B cell (primary cell): Measurements from ENCODE around the gene CHAT. TPM values are rescaled to one million over a fixed set of nuclear protein-coding genes. Genes with fewer than 3 reads are reported as not detected.

Experiments
- ATAC-seq: fragments of 200-7000 bp; cut with Tn5 transposase; one replicate; pipeline ENCODE4 v1.10.0; 2021; ENCODE audit warnings: low read depth, mild to moderate bottlenecking, moderate number of reproducible peaks, moderate library complexity
- CTCF ChIA-PET: fragments of 350-600 bp; sonication (Branson Sonifier 250); formaldehyde crosslinking; loops from one replicate; lab custom pipeline; 2021; ENCODE audit warnings: antibody characterized with exemption, inconsistent platforms; lab: Charles Lee
- POLR2A ChIA-PET: fragments of 350-600 bp; sonication (Branson Sonifier 250); formaldehyde crosslinking; loops from one replicate; lab custom pipeline; 2021; ENCODE audit warnings: antibody characterized with exemption; lab: Charles Lee
- DNase-seq: peaks from one replicate; pipeline ENCODE4 v3.0.0; 2013
- H2AFZ ChIP-seq: 2 replicates; pipeline ENCODE4 v1.6.1; 2012; ENCODE audit warnings: mild to moderate bottlenecking, low read depth, low read length; ENCODE audit not compliant: insufficient read depth, poor library complexity, severe bottlenecking
- H3K27ac ChIP-seq, 2 donors: 1 replicate in 1 of 2; 2 replicates in 1 of 2; pipeline ENCODE4 v1.5.1; 2012 to 2013; ENCODE audit warnings: low read length in 2 of 2, mild to moderate bottlenecking in 2 of 2, moderate library complexity in 1 of 2
- H3K27me3 ChIP-seq, 4 experiments: fragments of 200-600 bp in 1 of 4; sonication (generic) in 1 of 4; replicated peaks in 1 of 4; 1 replicate in 2 of 4; 2 replicates in 2 of 4; pipeline versions ENCODE4 v1.6.1 to v1.7.0; 2013 to 2016; ENCODE audit warnings: low read length in 3 of 4, mild to moderate bottlenecking in 2 of 4, mixed read lengths in 1 of 4, moderate library complexity in 1 of 4; ENCODE audit not compliant: insufficient read depth in 4 of 4, control insufficient read depth in 3 of 4; ENCODE audit errors: control extremely low read depth in 1 of 4
- H3K36me3 ChIP-seq, 2 experiments: replicated peaks in 1 of 2; 1 replicate in 1 of 2; 2 replicates in 1 of 2; pipeline versions ENCODE4 v1.6.1 to v1.7.1; 2013; ENCODE audit warnings: low read length in 1 of 2; ENCODE audit not compliant: insufficient read depth in 2 of 2, control insufficient read depth in 1 of 2; ENCODE audit errors: control extremely low read depth in 1 of 2, extremely low read depth in 1 of 2
- H3K4me1 ChIP-seq, 2 donors: fragments of 200-600 bp in 1 of 2; sonication (generic) in 1 of 2; 1 replicate in 1 of 2; 2 replicates in 1 of 2; pipeline versions ENCODE4 v1.5.1 to v1.6.1; 2013 to 2017; ENCODE audit warnings: low read length in 2 of 2; ENCODE audit not compliant: control insufficient read depth in 2 of 2, insufficient read depth in 2 of 2
- H3K4me2 ChIP-seq: replicated peaks from 2 replicates; pipeline ENCODE3; 2012; ENCODE audit warnings: mild to moderate bottlenecking, low read depth, low read length; ENCODE audit not compliant: poor library complexity, severe bottlenecking
- H3K4me3 ChIP-seq, 5 experiments: fragments of 200-600 bp in 1 of 5; sonication (generic) in 1 of 5; 1 replicate in 3 of 5; 2 replicates in 2 of 5; pipeline versions ENCODE4 v1.5.1 to v1.7.0; 2011 to 2016; ENCODE audit warnings: low read length in 4 of 5, mild to moderate bottlenecking in 4 of 5, low read depth in 2 of 5, control low read depth in 1 of 5, moderate library complexity in 1 of 5; ENCODE audit not compliant: insufficient read depth in 1 of 5; ENCODE audit errors: control extremely low read depth in 1 of 5, extremely low read depth in 1 of 5
- H3K79me2 ChIP-seq: fragments of 200-600 bp; sonication (generic); one replicate; pipeline ENCODE4 v1.6.0; 2016; ENCODE audit warnings: low read length; ENCODE audit not compliant: control insufficient read depth, insufficient read depth
- H3K9ac ChIP-seq: fragments of 200-600 bp; sonication (generic); 2 replicates; pipeline ENCODE4 v1.6.1; 2017; ENCODE audit warnings: mild to moderate bottlenecking, low read length, moderate library complexity
- H3K9me3 ChIP-seq, 3 donors: one replicate each; pipeline versions ENCODE4 v1.6.1 to v1.7.1; 2013; ENCODE audit warnings: low read length in 2 of 3; ENCODE audit not compliant: control insufficient read depth in 2 of 3, insufficient read depth in 1 of 3; ENCODE audit errors: control extremely low read depth in 1 of 3
- H4K20me1 ChIP-seq: 2 replicates; pipeline ENCODE4 v1.6.0; 2012; ENCODE audit warnings: mild to moderate bottlenecking, low read length; ENCODE audit not compliant: insufficient read depth, control insufficient read depth, poor library complexity, severe bottlenecking
- H3K27ac Mint-ChIP-seq: one replicate; pipeline ENCODE4 v1.8.0; 2021; ENCODE audit warnings: mixed read lengths
- H3K27me3 Mint-ChIP-seq: one replicate; pipeline ENCODE4 v1.8.0; 2021; ENCODE audit warnings: mixed read lengths
- H3K4me1 Mint-ChIP-seq: one replicate; pipeline ENCODE4 v1.8.0; 2021; ENCODE audit warnings: mixed read lengths
- H3K4me3 Mint-ChIP-seq: one replicate; pipeline ENCODE4 v1.8.0; 2021; ENCODE audit warnings: mixed read lengths
- H3K9me3 Mint-ChIP-seq: one replicate; pipeline ENCODE4 v1.8.0; 2022; ENCODE audit warnings: mixed read lengths; ENCODE audit not compliant: insufficient read depth
- EZH2 ChIP-seq: IDR thresholded peaks from 2 replicates; pipeline ENCODE4 v1.6.1; 2012; ENCODE audit warnings: borderline replicate concordance, low read depth, mild to moderate bottlenecking, moderate library complexity, low read length; ENCODE audit not compliant: insufficient read depth, poor library complexity, severe bottlenecking
- WGBS: methylation state at CpG from one replicate; pipeline ENCODE4 v1.1.5; 2013; ENCODE audit warnings: missing lambda C conversion rate; ENCODE audit not compliant: insufficient coverage; 5-methylcytosine and 5-hydroxymethylcytosine counted together
- intact Hi-C: fragments of 100-400 bp; cut with micrococcal nuclease; formaldehyde crosslinking; loops from one replicate; pipeline ENCODE4 v1.10.0; 2022
- polyA plus RNA-seq: library from polyadenylated mRNA; depleted of rRNA; stranded (reverse); fragments of >200 nt; gene quantifications from 2 replicates; pipeline ENCODE4 v1.2.3, GENCODE V29; 2012
- total RNA-seq, 2 donors: library from RNA; stranded (reverse); fragments of 120-200 nt in 1 of 2; gene quantifications; 1 replicate in 1 of 2; 2 replicates in 1 of 2; pipeline versions ENCODE4 v1.2.3 to v1.2.4, GENCODE V29; 2013 to 2022
- TF ChIP-seq, protein P1 (sequence below): fragments of 200-600 bp; IDR thresholded peaks from one replicate; pipeline ENCODE4 v1.8.0; 2022; ENCODE audit warnings: antibody characterized with exemption, mild to moderate bottlenecking

The CHAT gene
- total and polyA plus RNA-seq, 2 donors (not counting 1 experiment from before 2014, with no cell fraction given), result not detected

DNA sequence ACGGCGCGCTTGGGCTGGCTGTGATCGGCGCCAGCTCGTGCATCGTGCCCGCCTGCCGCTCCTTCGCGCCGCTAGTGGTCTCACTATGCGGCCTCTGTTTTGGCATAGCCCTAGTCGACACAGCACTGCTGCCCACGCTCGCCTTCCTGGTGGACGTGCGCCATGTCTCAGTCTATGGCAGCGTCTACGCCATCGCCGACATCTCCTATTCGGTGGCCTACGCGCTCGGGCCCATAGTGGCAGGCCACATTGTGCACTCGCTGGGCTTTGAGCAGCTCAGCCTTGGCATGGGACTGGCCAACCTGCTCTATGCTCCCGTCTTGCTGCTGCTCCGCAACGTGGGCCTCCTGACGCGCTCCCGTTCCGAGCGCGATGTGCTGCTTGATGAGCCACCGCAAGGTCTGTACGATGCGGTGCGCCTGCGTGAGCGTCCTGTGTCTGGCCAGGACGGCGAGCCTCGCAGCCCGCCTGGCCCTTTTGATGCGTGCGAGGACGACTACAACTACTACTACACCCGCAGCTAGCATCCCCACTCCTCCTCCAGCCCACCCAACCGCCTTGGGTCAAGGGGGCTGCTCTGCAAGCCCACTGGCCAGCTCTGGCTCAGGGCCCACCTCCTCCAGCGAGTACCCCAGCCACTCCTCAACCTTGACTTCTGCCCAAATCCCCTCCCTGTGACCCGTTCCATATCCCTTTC, 1.9 kb upstream of the CHAT start:
- Mint-ChIP-seq H3K4me1 (peaks cover 21% of the 10 kb centered on the region), H3K9me3 (no peaks in the 10 kb centered on the region), H3K4me3 (no peak overlapping the region), H3K27me3 (peaks cover 67% of the 10 kb centered on the region), H3K27ac (no peak overlapping the region)
- no peak overlapping the region for H2AFZ ChIP-seq
- ATAC-seq (no peak), DNase-seq (no peak)
- WGBS, result 22% methylated on average over 53 of the region's 53 CpGs
- intact Hi-C loops, result no loop called here
- ChIA-PET CTCF (no interaction called here), POLR2A (no interaction called here)
- H3K9me3 ChIP-seq, result peaks cover 0 to 50% (median 0%) of the 10 kb centered on the region in 3 donors
- H3K79me2 ChIP-seq, result no peaks in the 10 kb centered on the region
- peaks cover 0 to 15% of the 10 kb centered on the region in 2 donors for H3K4me1 ChIP-seq
- no peak overlapping the region for H3K4me3 ChIP-seq
- no peak overlapping the region for H3K27ac ChIP-seq
- peaks cover 0 to 82% (median 36%) of the 10 kb centered on the region in 4 experiments for H3K27me3 ChIP-seq
- no peak overlapping the region for H3K9ac ChIP-seq
- H4K20me1 ChIP-seq, result no peaks in the 10 kb centered on the region
- TF ChIP-seq, protein P1, sequence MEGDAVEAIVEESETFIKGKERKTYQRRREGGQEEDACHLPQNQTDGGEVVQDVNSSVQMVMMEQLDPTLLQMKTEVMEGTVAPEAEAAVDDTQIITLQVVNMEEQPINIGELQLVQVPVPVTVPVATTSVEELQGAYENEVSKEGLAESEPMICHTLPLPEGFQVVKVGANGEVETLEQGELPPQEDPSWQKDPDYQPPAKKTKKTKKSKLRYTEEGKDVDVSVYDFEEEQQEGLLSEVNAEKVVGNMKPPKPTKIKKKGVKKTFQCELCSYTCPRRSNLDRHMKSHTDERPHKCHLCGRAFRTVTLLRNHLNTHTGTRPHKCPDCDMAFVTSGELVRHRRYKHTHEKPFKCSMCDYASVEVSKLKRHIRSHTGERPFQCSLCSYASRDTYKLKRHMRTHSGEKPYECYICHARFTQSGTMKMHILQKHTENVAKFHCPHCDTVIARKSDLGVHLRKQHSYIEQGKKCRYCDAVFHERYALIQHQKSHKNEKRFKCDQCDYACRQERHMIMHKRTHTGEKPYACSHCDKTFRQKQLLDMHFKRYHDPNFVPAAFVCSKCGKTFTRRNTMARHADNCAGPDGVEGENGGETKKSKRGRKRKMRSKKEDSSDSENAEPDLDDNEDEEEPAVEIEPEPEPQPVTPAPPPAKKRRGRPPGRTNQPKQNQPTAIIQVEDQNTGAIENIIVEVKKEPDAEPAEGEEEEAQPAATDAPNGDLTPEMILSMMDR, result no peak
- TF ChIP-seq EZH2, result no peak
- H3K4me2 ChIP-seq, result no peak overlapping the region
- no peaks in the 10 kb centered on the region for H3K36me3 ChIP-seq

DNA sequence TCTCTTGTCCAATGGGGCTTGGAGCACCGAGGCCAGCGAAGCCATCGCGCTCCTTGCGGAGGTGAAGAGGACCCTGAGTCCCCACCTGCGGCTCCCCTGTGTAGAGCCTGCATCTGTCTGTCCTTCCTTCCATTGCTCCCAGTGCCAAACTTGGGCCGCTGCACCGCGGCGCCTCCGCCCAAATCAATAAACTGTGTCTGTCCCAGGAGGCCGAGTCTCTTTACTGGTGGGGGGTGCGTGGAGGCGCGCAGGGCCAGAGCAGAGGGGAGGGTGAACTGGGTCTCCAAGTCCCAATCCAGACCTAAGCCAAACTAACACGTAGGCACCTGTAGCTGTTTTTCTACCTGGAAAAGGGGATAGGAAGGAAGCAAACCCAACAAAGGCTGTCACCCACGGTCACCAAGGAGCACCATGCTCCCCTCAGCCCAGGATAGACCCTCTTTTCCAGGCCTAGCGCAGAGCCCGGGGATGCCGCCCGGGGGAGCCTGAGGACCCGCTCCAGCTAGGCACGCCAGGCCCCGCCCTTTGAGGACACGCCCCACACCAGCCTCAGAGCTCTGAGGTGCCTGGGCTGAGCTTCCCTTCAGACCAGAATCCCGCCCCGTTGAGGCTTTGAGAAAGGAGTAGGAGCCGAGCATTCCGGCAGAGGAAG, 1.2 kb upstream of the CHAT start:
- H4K20me1 ChIP-seq, result no peaks in the 10 kb centered on the region
- peaks cover 21% of the 10 kb centered on the region for H3K4me1 Mint-ChIP-seq
- TF ChIP-seq, protein P1, result no peak
- CTCF ChIA-PET, result no interaction called here
- ATAC-seq (no peak), DNase-seq (no peak)
- H3K36me3 ChIP-seq, result no peaks in the 10 kb centered on the region
- H3K4me3 ChIP-seq, result no peak overlapping the region
- no peaks in the 10 kb centered on the region for H3K9me3 Mint-ChIP-seq
- POLR2A ChIA-PET, result no interaction called here
- no peak overlapping the region for H2AFZ ChIP-seq
- intact Hi-C loops, result no loop called here
- H3K9me3 ChIP-seq, result peaks cover 0 to 44% (median 0%) of the 10 kb centered on the region in 3 donors
- peaks cover 0 to 15% of the 10 kb centered on the region in 2 donors for H3K4me1 ChIP-seq
- WGBS, result 12% methylated on average over 23 of the region's 29 CpGs
- H3K27me3 Mint-ChIP-seq, result peaks cover 68% of the 10 kb centered on the region
- no peak overlapping the region for H3K27ac ChIP-seq
- no peaks in the 10 kb centered on the region for H3K79me2 ChIP-seq
- no peak overlapping the region for H3K27ac Mint-ChIP-seq
- H3K27me3 ChIP-seq, result peaks cover 0 to 76% (median 32%) of the 10 kb centered on the region in 4 experiments
- H3K9ac ChIP-seq, result no peak overlapping the region
- H3K4me2 ChIP-seq, result no peak overlapping the region
- H3K4me3 Mint-ChIP-seq, result no peak overlapping the region
